NCI-H1694 (cell line): ENCODE measurements around the gene MBOAT2.
A peak's percentile ranks its signal among the peaks of the same experiment; 100 is the strongest.
"Not testable (repeated sequence)": the region's sequence is repeated elsewhere in the genome, so short reads cannot be mapped to it uniquely, and the experiment has no call there.

ENCODE experiments used
- DNase-seq: peaks from one replicate; lab custom pipeline; 2025; lab: John Stamatoyannopoulos, UW

Gene MBOAT2

DNA sequence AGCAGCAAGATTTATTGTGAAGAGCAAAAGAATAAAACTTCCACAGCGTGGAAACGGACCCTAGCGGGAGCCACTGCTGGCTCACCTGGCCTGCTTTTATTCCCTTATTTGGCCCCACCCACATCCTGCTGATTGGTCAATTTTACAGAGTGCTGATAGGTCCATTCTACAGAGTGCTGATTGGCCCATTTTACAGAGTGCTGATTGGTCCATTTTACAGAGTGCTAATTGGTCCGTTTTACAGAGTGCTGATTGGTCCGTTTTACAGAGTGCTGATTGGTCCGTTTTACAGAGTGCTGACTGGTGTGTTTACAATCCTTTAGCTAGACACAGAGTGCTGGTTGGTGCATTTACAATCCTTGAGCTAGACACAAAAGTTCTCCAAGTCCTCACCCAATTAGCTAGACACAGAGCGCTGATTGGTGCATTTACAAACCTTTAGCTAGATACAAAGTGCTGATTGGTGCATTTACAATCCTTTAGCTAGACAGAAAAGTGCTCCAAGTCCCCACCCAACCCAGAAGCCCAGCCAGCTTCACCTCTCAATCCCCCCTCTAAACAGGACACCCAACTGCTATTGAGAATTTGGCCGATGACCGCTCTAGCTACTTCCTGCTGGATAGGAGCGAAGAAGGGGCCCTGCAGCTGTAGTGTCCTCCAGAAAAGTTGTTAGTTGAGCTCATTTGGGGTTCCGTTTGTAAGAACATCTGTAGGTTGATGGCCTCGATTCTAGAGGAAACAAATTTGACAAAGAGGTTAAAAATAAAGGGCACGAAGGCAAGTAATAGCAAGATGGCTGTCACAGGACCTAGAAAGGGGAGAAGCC, 108.2 kb downstream of the MBOAT2 start:
- DNase-seq = not testable (repeated sequence)

DNA sequence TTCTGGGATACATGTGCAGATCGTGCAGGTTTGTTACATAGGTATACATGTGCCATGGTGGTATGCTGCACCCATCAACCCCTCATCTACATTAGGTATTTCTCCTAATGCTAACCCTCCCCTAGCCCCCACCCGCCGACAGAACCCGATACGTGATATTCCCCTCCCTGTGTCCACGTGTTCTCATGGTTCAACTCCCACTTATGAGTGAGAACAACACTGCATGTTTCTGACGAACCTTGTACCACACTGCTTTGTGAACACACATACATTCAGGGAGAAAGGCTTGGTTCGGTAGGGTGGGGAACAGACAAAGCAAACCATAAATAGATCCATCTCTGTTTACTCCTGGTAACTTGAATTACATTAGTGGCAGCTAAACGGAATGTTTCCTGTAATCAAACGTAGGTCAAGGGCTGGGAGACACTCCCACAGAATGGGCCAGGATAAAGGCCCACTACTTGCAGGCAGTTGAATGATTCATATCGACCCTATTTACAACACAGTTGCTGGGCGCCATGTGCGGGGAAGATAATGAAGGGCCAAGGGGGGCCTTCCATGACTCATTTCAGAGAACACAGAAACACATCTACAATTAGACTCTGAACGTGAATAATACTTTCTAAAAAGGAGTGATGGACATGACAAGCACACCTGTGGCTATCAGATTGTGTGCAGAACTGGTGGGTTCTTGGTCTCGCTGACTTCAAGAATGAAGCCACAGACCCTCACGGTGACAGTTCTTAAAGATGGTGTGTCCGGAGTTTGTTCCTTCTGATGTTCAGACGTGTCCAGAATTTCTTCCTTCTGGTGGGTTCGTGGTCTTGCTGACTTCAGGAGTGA, 109.3 kb downstream of the MBOAT2 start:
- DNase-seq = no peak

DNA sequence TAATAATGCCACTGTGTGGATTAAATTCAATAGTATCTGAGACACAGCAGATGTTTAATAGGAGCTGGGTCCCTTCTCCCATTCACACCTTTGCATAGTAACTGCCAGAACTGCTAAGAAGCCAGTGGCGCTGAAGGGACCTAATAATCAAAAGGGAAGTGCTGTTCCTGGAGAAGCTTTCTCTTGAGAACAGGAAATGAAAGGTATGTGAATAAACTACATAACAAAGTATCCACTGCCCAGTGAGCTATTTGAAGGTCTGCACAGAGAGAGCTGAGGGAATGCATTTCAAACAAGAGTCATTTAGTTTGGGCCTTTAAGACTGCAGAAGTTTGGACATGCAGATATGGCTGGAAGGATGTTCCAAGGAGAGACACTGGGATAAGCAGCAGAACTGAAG, 110.0 kb downstream of the MBOAT2 start:
- no peak for DNase-seq

DNA sequence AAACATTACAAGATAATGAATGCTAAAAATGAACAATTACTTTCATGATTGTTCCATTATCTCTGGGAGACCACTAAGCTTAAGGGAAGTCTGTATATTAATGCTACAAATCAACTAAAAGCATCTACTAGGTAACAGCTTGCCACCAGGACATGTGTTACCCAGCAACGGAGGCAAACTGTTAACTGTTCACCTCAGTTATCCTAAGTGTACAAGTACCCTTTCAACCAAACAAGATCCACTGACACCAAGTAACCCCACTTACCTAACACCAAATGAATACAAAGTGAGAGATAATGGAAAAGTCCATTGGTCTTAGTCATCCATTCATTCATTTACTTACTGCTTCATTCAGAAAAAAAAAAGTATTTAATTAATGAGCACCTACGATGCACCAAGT, 111.4 kb downstream of the MBOAT2 start:
- no peak for DNase-seq

GRCh38 chr2:8889978-8890377, 113.5 kb downstream of the MBOAT2 start:
- DNase-seq = no peak

GRCh38 chr2:8888963-8889362, 114.5 kb downstream of the MBOAT2 start:
- no peak for DNase-seq

DNA sequence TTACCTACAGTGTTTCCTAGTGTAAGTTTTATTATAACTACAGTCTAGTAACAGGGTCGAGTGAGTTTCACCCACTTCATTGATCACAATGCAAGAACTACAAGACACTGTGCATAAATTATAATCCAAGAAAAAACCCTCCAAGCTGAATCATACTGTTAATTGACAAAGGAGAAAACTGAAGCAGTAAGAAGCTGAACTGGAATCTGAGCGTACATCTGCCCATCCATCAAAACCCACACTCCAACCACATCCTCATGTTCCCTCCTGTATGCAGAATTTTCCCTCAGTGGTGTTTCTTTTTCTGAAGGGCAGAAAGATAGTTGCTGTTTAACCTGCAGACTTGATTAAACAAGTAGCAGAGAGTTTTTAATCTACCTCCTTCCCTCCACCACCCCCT, 116.6 kb downstream of the MBOAT2 start:
- DNase-seq = no peak

- DNase-seq = no peak
Observed at GRCh38 chr2:8886202-8886518, 117.3 kb downstream of the MBOAT2 start.

DNA sequence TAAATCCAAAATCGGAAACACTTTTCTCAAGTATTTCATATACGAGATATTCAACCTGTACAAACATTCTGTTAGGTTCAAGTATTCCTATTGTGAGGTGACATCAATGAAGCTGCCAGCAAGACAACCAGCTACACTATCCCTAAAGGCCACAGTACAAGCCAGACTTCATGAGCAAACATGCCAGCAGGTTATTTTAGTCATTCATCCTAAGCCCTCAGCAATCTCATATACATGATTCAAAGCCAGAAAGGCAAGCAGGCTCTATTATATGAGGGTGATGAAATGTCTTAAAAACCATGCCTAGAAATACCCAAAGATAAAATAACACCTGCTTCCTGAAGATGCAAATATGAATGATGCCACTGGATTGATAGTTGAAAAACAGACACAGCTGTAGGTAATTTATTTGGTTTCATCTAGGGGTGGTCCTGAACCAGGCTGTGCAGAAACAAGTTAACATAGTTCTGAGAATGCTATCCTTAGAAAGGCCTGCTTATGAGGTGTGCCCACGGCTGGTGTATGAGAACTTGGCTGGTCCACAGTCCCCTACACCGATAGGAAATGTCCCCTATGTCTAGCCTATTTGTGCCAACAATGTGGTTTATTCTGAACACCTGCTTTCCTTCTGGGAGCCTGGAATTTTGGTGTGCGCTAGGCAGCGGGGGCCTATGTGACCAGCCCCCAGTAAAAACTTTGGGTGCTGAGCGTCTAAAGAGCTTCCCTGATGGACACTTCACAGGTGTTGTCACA, 117.9 kb downstream of the MBOAT2 start:
- DNase-seq = no peak

DNA sequence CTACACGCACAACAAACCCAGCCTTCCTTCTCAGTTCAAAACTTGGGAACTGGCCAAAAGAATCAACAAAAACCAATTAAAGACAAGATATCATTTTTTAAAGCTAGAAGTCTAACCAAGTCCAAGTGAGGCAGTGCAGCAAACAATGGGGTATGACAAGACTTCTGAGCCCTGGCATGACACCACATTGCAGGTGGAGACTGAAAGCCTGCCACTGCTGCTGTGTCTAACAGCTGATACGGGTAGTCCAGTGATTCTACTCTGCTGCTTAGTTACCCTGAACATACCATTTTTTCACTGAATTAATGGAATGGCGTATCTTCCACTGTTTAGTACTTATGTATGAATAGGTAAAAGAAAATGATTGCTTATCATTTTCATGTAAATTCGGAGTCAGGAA, 118.7 kb downstream of the MBOAT2 start:
- DNase-seq = no peak

DNA sequence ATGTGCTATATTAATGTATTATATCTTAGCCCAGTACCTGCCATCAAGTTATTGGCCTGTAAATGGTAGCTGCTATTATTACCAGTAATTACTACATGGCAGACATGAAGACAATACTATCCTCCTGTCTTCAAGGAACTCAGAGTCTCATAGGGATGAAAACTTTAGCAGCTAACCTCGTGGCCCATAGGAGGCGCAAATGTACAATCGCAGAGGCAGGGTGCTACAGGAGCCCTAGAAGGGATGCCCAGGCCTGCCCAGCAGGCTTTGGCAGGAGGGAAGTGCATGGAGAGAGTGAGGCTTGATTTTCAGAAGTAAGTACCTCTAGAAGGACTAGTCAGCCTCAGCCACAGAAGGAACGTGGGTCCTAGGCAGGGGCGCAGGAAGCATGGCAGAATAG, 121.4 kb downstream of the MBOAT2 start:
- DNase-seq = peak; percentile 72

- no peak for DNase-seq
Observed at GRCh38 chr2:8877894-8878293, 125.6 kb downstream of the MBOAT2 start.

DNA sequence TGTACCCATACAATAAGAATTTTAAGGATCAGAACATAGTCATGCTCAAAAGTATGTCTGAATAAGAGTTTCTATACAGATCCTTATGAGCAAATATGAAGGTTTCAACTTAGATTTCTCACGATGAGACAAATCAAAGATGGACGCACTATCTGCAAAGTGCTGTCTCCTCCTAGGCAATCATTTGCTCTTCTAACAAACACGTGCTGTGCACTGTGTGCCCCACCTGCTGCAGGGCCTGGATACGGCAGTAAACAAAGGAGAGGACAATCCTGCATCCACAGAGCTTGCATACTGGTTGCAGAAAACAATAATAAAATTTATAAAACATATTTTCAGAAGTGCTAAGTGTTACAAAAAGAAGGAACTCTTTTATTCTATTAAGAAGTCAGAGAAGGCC, 126.2 kb downstream of the MBOAT2 start:
- DNase-seq = no peak

GRCh38 chr2:8876628-8877027, 126.9 kb downstream of the MBOAT2 start:
- no peak for DNase-seq

DNA sequence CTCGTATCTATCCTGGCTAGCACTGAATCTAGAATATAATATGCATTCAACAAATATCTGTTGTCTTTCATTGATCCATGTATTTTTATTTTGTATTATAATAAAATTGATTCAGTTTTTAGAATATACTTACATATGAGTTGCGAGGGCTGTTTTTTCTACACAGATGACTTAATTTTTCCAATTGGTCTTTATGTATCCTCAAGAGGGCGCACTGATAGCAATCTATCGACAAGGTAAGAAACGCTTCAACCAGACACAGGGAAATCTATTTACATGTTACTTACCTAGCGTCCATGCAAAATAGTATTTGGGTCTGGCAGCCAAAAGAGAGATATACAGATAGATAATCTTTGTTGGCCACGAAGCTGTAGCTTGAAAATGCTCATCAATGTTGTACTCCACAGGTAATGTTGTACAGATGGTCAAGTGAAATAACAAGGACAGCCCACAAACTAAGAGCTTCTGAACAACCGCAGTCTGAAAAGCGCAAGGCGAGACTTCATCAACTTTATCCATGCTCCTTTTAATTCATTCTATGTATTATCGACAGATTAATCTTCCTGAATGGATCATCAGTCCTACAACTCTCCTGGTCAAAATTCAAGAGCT, 130.6 kb downstream of the MBOAT2 start:
- peak; percentile 77 for DNase-seq

GRCh38 chr2:8870441-8870840, 133.0 kb downstream of the MBOAT2 start:
- DNase-seq = no peak

DNA sequence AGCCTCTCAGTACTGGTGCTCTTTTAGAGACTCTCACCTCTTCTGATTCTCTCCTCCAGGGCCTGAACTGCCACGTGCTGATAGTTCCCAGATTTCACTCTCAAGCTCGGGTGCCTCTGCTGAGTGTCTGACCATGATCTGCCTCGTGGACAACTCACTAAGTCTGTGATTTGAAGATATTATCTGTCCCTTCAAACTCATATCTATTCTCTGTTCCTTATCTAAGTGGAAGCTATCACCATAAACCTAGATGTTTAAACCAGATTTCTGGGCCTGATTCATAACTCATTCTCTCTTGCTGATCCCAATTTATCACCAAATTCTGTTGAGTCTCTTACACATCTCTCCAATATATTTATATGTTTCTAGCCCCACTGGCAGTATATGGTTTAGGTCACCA, 136.1 kb downstream of the MBOAT2 start:
- no peak for DNase-seq

DNA sequence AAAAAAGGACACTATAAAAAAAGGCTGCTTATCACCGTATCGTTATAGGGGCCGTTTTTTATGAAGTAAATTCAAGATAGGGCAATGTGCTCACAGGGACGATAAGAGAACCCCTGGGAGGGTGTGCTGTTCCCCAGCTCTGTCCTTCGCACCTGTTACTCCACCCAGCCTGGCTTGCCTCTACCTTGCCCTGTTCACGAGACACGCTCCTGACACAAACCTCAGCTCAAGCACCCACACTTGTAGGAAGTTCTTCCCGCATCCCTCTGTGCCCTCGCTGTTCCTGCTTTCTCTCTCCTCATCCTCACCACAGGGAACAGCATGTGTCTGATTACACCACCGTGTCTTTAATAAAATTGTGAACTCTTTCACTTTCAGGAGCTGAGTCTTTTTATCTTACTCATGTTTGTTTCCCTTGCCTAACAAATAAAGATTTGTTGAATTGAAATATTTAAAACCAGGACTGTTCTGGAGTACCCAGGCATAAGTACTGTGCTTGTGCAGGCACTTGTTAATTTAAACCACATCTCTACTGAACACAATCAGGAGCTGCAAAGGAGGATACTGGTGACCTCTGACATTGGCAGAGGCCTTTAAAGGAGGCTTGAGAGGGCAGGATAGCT, 140.0 kb downstream of the MBOAT2 start:
- no peak for DNase-seq

- DNase-seq = no peak
Observed at GRCh38 chr2:8862230-8862629, 141.3 kb downstream of the MBOAT2 start.

DNA sequence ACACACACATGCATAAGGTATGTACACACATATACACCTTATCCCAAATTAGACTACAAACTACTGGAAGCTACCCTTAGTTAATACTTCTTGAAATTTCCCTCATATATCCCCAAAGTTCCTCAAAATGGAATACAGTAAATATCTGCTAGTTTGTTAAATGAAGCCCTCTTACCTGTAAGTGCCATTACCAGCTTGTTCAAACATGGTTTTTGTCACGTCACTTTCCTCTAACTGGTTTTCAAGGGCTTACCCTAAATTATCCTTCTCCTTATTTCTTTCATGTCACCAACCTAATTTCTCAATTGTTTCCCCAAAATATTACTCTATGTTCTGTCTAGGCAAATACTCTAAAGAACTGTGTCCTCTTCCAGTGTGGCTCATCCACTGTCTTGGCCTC, 141.7 kb downstream of the MBOAT2 start:
- DNase-seq = no peak

- DNase-seq = no peak
Observed at GRCh38 chr2:8860239-8860638, 143.2 kb downstream of the MBOAT2 start.

DNA sequence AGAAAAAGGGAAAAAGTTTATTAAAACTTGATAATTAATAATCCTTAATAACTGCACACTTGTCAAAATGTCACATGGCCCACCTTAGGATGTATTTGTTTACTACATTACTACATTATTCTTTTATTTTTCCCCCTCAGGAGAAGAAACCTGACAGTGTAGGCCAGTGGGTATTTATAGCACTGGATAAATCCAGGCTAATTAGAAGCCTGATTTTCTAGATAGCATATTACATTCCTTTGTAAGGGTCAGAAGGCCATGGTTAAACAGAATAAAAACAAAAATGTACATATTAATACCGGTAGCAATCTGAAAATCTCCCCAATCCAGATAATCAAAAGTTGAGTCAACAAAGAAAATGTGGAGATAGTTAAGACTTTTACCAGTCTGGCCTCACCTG, 144.6 kb downstream of the MBOAT2 start:
- no peak for DNase-seq
